Progenitor cell of endocrine pancreas (in vitro differentiated cells): Measurements from ENCODE around the gene ZSWIM3. TPM values are rescaled to one million over a fixed set of nuclear protein-coding genes. Genes with fewer than 3 reads are reported as not detected.
A peak's percentile ranks its signal among the peaks of the same experiment; 100 is the strongest.

ENCODE experiments used
- DNase-seq: peaks from one replicate; pipeline ENCODE4 v3.0.0; 2021; ENCODE audit warnings: low spot score; ENCODE audit not compliant: unreplicated experiment
- H3K27ac Mint-ChIP-seq: 2 replicates; pipeline ENCODE4 v1.8.0; 2021; ENCODE audit warnings: mild to moderate bottlenecking, moderate library complexity, mixed read lengths
- H3K27me3 Mint-ChIP-seq: 2 replicates; pipeline ENCODE4 v1.8.0; 2021; ENCODE audit warnings: mixed read lengths
- H3K36me3 Mint-ChIP-seq: 2 replicates; pipeline ENCODE4 v1.8.0; 2022; ENCODE audit warnings: mixed read lengths; ENCODE audit not compliant: insufficient read depth
- H3K4me1 Mint-ChIP-seq: 2 replicates; pipeline ENCODE4 v1.8.0; 2021; ENCODE audit warnings: low read depth, mixed read lengths
- H3K4me3 Mint-ChIP-seq: 2 replicates; pipeline ENCODE4 v1.8.0; 2021; ENCODE audit warnings: low read depth, mild to moderate bottlenecking, moderate library complexity, mixed read lengths
- H3K9me3 Mint-ChIP-seq: 2 replicates; pipeline ENCODE4 v1.8.0; 2021; ENCODE audit warnings: low read depth, mixed read lengths
- long read RNA-seq: library from polyadenylated mRNA; unstranded; transcript quantifications from one replicate; pipeline ENCODE4 v2.0.0, GENCODE V29; 2020
- total RNA-seq: library from RNA; stranded (reverse); gene quantifications from 2 replicates; pipeline ENCODE4 v1.2.1, GENCODE V29; 2021
- TF ChIP-seq, protein P1 (sequence below): fragments of 200-600 bp; sonication (generic); IDR thresholded peaks from one replicate; pipeline ENCODE4 v1.5.0; 2021; ENCODE audit warnings: antibody characterized with exemption, mild to moderate bottlenecking; ENCODE audit not compliant: unreplicated experiment

The ZSWIM3 gene
- total RNA-seq = 7.6 and 7.9 TPM in 2 replicates
- long read RNA-seq, transcript ZSWIM3-201 (2 exons, 2,773 nt) = major isoform, 132 of 151 reads
- long read RNA-seq, partial matches to known transcripts = 3 of 151 reads
- long read RNA-seq, other reads (novel, unspliced or antisense) = 16 of 151 reads

DNA sequence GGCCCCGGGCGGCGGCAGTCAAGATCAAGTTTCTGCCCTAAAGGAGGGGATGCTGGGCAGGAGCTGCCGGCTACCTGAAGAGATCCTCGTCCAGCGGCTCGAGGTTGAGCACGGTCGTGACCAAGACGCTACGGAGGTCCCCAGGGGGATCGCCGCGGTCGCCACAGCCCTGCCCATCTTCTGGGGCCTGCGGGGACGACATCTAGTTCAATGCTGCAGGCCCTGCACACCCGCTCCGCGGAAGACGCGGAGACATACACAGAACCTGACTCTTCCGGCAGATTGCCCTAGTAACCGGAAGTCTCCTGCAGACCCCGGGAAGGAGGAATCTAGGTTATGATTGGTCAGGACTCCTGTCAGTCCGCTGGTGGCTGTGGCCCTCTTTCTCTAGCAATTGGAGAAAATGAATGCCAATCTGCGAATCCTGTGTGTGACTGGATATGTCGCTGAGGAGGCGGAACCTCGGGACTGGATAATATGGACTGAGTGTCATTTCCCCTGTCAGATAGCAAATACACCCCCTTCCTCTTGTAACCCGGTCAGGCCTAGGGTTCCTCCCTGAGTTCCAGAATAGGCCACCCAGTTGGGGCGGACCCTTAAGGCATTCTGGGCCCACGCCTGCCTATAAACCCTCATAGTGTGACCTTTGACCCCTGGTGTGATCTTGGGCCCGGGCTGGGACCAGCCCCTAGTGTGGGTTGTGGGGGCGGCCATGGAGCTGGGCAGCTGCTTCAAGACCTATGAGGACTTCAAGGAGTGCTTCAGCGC, at the start of gene ZSWIM3, which contains the start of gene ACOT8:
Gene ZSWIM3 (plus strand): TSS at position 501 of the 768 bp plus-strand sequence. CDS start 212 bp downstream, at position 713.
Gene ACOT8 (minus strand): TSS at position 279 of the 768 bp plus-strand sequence. CDS start 77 bp downstream, at position 202.
- Mint-ChIP-seq H3K27me3 (no peaks in the 10 kb centered on the region), H3K4me1 (peaks cover 24% of the 10 kb centered on the region)

DNA sequence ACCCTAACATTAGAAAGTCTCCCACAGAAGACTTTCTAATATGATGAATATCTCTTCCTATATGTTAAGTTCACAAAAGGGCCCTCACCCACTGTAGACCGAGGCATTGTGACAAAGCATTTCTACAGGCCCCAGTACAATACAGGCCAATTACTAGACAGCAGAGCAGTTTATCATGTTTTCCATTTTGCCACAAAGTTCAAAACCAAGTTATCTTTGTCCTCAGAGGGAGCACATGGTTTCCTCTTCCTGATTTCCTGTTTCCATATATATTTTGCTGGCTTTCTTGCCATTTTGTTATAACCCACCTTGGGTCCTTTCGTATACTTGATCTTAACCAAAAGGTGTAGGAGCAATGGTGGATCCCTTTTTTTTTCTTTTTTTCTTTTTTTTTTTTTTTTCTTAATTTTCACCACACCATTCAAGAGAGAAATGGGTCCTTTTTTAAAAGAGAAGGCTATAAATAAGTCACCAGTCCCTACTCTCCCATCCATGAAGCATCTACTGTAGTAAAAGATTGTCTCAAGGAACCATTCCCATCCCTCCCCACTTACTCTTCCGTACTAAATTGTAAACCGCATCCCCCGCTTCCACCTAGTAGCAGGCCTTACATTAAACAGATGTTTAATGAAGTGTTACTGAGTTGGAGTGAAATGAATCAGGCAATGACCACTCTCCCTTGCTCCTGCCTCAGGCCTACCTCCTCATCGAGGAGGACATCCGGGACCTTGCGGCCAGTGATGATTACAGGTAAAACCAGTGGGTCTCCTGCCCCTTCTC, 47.0 kb upstream of the ZSWIM3 start:
- DNase-seq = no peak
- peaks cover 12% of the 10 kb centered on the region for H3K4me1 Mint-ChIP-seq
- no peaks in the 10 kb centered on the region for H3K9me3 Mint-ChIP-seq
- H3K4me3 Mint-ChIP-seq = no peak overlapping the region
- TF ChIP-seq, protein P1, sequence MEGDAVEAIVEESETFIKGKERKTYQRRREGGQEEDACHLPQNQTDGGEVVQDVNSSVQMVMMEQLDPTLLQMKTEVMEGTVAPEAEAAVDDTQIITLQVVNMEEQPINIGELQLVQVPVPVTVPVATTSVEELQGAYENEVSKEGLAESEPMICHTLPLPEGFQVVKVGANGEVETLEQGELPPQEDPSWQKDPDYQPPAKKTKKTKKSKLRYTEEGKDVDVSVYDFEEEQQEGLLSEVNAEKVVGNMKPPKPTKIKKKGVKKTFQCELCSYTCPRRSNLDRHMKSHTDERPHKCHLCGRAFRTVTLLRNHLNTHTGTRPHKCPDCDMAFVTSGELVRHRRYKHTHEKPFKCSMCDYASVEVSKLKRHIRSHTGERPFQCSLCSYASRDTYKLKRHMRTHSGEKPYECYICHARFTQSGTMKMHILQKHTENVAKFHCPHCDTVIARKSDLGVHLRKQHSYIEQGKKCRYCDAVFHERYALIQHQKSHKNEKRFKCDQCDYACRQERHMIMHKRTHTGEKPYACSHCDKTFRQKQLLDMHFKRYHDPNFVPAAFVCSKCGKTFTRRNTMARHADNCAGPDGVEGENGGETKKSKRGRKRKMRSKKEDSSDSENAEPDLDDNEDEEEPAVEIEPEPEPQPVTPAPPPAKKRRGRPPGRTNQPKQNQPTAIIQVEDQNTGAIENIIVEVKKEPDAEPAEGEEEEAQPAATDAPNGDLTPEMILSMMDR = no peak
- H3K27ac Mint-ChIP-seq = no peak overlapping the region
- H3K27me3 Mint-ChIP-seq = no peaks in the 10 kb centered on the region
- peaks cover 26% of the 10 kb centered on the region for H3K36me3 Mint-ChIP-seq

More for the DNA sequence above, at the start of gene ZSWIM3, which contains the start of gene ACOT8:
- H3K9me3 Mint-ChIP-seq = no peaks in the 10 kb centered on the region
- peak; percentile 93 for DNase-seq
- H3K27ac Mint-ChIP-seq = peak within 1 kb of the TSS; percentile 92
- no peaks in the 10 kb centered on the region for H3K36me3 Mint-ChIP-seq
- H3K4me3 Mint-ChIP-seq = peak within 1 kb of the TSS; percentile 93
- TF ChIP-seq, protein P1 = no peak

DNA sequence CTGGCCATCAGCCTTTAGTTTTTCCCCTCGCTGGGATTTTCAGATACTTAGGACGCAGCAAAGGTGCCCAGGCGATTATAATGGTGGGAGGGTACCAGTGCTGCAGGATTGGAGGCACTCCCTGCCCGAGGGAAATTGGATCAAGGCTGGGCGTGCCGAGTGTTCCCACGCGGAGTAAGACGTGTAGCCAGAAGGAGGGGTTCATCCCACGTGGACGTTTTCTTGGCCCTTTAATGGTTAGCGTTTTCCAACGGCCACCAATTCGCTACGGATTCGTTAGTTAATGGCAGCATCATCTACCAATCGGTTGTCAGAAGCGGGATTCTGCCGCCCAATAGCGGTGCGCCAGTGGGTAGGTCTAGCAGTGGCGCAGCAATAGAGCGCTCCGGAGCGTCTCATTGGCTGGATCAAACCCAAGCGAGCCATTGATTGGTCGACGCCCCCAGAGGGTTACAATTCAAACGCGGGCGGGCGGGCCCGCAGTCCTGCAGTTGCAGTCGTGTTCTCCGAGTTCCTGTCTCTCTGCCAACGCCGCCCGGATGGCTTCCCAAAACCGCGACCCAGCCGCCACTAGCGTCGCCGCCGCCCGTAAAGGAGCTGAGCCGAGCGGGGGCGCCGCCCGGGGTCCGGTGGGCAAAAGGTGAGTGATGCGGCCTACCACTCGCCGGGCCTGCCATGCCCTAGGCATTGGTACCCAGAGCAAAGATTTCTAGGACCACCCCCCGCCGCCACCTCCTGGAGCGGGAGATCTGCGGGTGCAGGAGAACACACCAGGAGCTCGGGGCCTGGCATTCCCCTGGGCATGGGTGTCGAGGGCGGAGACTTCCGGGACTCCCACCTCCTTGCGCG, 45.0 kb upstream of the ZSWIM3 start, which contains the start of gene UBE2C:
Gene UBE2C (plus strand): TSS at position 488 of the 849 bp plus-strand sequence. CDS start 52 bp downstream, at position 540.
- peak within 1 kb of the TSS; percentile 80 for H3K27ac Mint-ChIP-seq
- TF ChIP-seq, protein P1 = no peak
- peaks cover 24% of the 10 kb centered on the region for H3K36me3 Mint-ChIP-seq
- DNase-seq = peak; percentile 93
- H3K9me3 Mint-ChIP-seq = no peaks in the 10 kb centered on the region
- H3K27me3 Mint-ChIP-seq = no peaks in the 10 kb centered on the region
- H3K4me1 Mint-ChIP-seq = peaks cover 14% of the 10 kb centered on the region
- H3K4me3 Mint-ChIP-seq = peak within 1 kb of the TSS; percentile 83

DNA sequence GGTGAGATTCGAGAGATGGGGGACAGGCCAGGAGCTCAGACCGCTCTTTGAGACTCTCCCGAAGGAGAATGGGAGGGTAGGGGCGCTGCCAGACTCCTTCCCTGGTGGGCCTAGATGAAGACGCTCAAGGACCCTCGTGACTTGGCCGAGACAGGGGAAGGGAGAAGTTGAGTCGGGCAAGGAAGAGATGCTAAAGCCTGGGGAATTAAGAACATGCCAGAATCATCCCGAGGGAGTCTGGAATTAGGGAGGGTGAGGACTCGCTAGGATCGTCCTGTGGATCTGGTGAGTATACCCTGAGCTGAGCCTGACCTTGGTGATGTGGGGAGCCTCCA, 44.4 kb upstream of the ZSWIM3 start:
- peak overlapping the region; percentile 83 for H3K4me3 Mint-ChIP-seq
- DNase-seq = no peak
- H3K4me1 Mint-ChIP-seq = peaks cover 14% of the 10 kb centered on the region
- peaks cover 23% of the 10 kb centered on the region for H3K36me3 Mint-ChIP-seq
- no peaks in the 10 kb centered on the region for H3K27me3 Mint-ChIP-seq
- H3K27ac Mint-ChIP-seq = peak overlapping the region; percentile 80
- TF ChIP-seq, protein P1 = no peak
- H3K9me3 Mint-ChIP-seq = no peaks in the 10 kb centered on the region
